Ectodermal cell (in vitro differentiated cells): ENCODE results near the gene CTSW.

Experiments
- H3K27ac ChIP-seq: 2 replicates; pipeline ENCODE4 v1.7.0; 2013; ENCODE audit warnings: mild to moderate bottlenecking, low read depth, low read length; ENCODE audit not compliant: insufficient read depth, poor library complexity, severe bottlenecking
- H3K27me3 ChIP-seq: 2 replicates; pipeline ENCODE4 v1.7.0; 2013; ENCODE audit warnings: mild to moderate bottlenecking, low read length; ENCODE audit not compliant: insufficient read depth, control insufficient read depth, poor library complexity, severe bottlenecking
- H3K36me3 ChIP-seq: one replicate; pipeline ENCODE4 v1.7.0; 2013; ENCODE audit warnings: low read length; ENCODE audit not compliant: control insufficient read depth, insufficient read depth
- H3K4me1 ChIP-seq: one replicate; pipeline ENCODE4 v1.7.0; 2013; ENCODE audit warnings: low read length; ENCODE audit not compliant: control insufficient read depth, insufficient read depth
- H3K4me3 ChIP-seq: 2 replicates; pipeline ENCODE4 v1.7.0; 2013; ENCODE audit warnings: low read depth, low read length, control low read depth; ENCODE audit not compliant: insufficient read depth
- H3K9me3 ChIP-seq: 2 replicates; pipeline ENCODE4 v1.7.0; 2013; ENCODE audit warnings: mild to moderate bottlenecking, low read length, moderate library complexity; ENCODE audit not compliant: control insufficient read depth
- WGBS, 2 experiments: methylation state at CpG; one replicate each; pipeline ENCODE4 v1.1.7; 2013; ENCODE audit warnings: missing lambda C conversion rate in 2 of 2; 5-methylcytosine and 5-hydroxymethylcytosine counted together

Gene CTSW

GRCh38 chr11:65849771-65850216 is 29.8 kb upstream of the CTSW start:
- 76% methylated on average over 16 of the region's 16 CpGs for WGBS, 2 experiments

GRCh38 chr11:65850217-65851082 is 29.2 kb upstream of the CTSW start:
- no peak overlapping the region for H3K27ac ChIP-seq
- 91% methylated on average over 20 of the region's 20 CpGs for WGBS, 2 experiments
- H3K9me3 ChIP-seq, result no peaks in the 10 kb centered on the region
- H3K4me1 ChIP-seq, result no peaks in the 10 kb centered on the region
- no peaks in the 10 kb centered on the region for H3K27me3 ChIP-seq
- no peak overlapping the region for H3K4me3 ChIP-seq
- peaks cover 34% of the 10 kb centered on the region for H3K36me3 ChIP-seq

More at GRCh38 chr11:65849771-65850216, 29.8 kb upstream of the CTSW start:
- Histone ChIP-seq H3K27me3 (no peaks in the 10 kb centered on the region), H3K4me3 (no peak overlapping the region), H3K27ac (no peak overlapping the region), H3K4me1 (no peaks in the 10 kb centered on the region), H3K9me3 (no peaks in the 10 kb centered on the region), H3K36me3 (peaks cover 28% of the 10 kb centered on the region)

GRCh38 chr11:65851083-65851579 is 28.5 kb upstream of the CTSW start:
- H3K4me3 ChIP-seq, result no peak overlapping the region
- H3K27ac ChIP-seq, result no peak overlapping the region
- WGBS, 2 experiments, result 92 to 95% methylated on average over 14 of the region's 14 CpGs
- H3K27me3 ChIP-seq, result no peaks in the 10 kb centered on the region
- H3K36me3 ChIP-seq, result peaks cover 41% of the 10 kb centered on the region
- no peaks in the 10 kb centered on the region for H3K9me3 ChIP-seq
- no peaks in the 10 kb centered on the region for H3K4me1 ChIP-seq

GRCh38 chr11:65851811-65852507 is 27.7 kb upstream of the CTSW start:
- WGBS, 2 experiments, result 93 to 94% methylated on average over 10 of the region's 10 CpGs
- Histone ChIP-seq H3K9me3 (no peaks in the 10 kb centered on the region), H3K27me3 (no peaks in the 10 kb centered on the region), H3K36me3 (peaks cover 41% of the 10 kb centered on the region), H3K4me1 (no peaks in the 10 kb centered on the region), H3K4me3 (no peak overlapping the region), H3K27ac (no peak overlapping the region)

- Histone ChIP-seq H3K36me3 (peaks cover 41% of the 10 kb centered on the region), H3K4me1 (no peaks in the 10 kb centered on the region), H3K27me3 (no peaks in the 10 kb centered on the region), H3K9me3 (no peaks in the 10 kb centered on the region), H3K27ac (peak overlapping the region; percentile 16), H3K4me3 (no peak overlapping the region)
- WGBS, 2 experiments, result 96 to 97% methylated on average over 33 of the region's 33 CpGs
Observed at GRCh38 chr11:65852508-65853245, 27.0 kb upstream of the CTSW start.

- WGBS, 2 experiments, result 94 to 97% methylated on average over 6 of the region's 6 CpGs
- Histone ChIP-seq H3K27ac (no peak overlapping the region), H3K36me3 (peaks cover 41% of the 10 kb centered on the region), H3K9me3 (no peaks in the 10 kb centered on the region), H3K4me1 (no peaks in the 10 kb centered on the region), H3K27me3 (no peaks in the 10 kb centered on the region), H3K4me3 (no peak overlapping the region)
Observed at GRCh38 chr11:65853246-65853979, 26.2 kb upstream of the CTSW start.

GRCh38 chr11:65854161-65854592 is 25.5 kb upstream of the CTSW start:
- H3K36me3 ChIP-seq, result peaks cover 41% of the 10 kb centered on the region
- 96 to 97% methylated on average over 4 of the region's 4 CpGs for WGBS, 2 experiments
- no peaks in the 10 kb centered on the region for H3K9me3 ChIP-seq
- H3K4me3 ChIP-seq, result no peak overlapping the region
- H3K27ac ChIP-seq, result no peak overlapping the region
- no peaks in the 10 kb centered on the region for H3K27me3 ChIP-seq
- no peaks in the 10 kb centered on the region for H3K4me1 ChIP-seq

- no peaks in the 10 kb centered on the region for H3K9me3 ChIP-seq
- H3K27me3 ChIP-seq, result no peaks in the 10 kb centered on the region
- H3K4me3 ChIP-seq, result no peak overlapping the region
- WGBS, 2 experiments, result 93 to 96% methylated on average over 14 of the region's 15 CpGs
- H3K4me1 ChIP-seq, result no peaks in the 10 kb centered on the region
- peaks cover 41% of the 10 kb centered on the region for H3K36me3 ChIP-seq
- no peak overlapping the region for H3K27ac ChIP-seq
Observed at GRCh38 chr11:65854852-65855837, 24.5 kb upstream of the CTSW start.
